GM19468 (cell line): ENCODE measurements around the gene SUPT3H.
A peak's percentile ranks its signal among the peaks of the same experiment; 100 is the strongest.
"Not testable (repeated sequence)": the region's sequence is repeated elsewhere in the genome, so short reads cannot be mapped to it uniquely, and the experiment has no call there.

Source experiments
- ATAC-seq: cut with Tn5 transposase; IDR thresholded peaks from one replicate; pipeline ENCODE4 v1.9.1; 2021; ENCODE audit warnings: mild to moderate bottlenecking, moderate library complexity, moderate number of reproducible peaks; ENCODE audit not compliant: unreplicated experiment; ENCODE audit errors: extremely low read depth

The SUPT3H gene

DNA sequence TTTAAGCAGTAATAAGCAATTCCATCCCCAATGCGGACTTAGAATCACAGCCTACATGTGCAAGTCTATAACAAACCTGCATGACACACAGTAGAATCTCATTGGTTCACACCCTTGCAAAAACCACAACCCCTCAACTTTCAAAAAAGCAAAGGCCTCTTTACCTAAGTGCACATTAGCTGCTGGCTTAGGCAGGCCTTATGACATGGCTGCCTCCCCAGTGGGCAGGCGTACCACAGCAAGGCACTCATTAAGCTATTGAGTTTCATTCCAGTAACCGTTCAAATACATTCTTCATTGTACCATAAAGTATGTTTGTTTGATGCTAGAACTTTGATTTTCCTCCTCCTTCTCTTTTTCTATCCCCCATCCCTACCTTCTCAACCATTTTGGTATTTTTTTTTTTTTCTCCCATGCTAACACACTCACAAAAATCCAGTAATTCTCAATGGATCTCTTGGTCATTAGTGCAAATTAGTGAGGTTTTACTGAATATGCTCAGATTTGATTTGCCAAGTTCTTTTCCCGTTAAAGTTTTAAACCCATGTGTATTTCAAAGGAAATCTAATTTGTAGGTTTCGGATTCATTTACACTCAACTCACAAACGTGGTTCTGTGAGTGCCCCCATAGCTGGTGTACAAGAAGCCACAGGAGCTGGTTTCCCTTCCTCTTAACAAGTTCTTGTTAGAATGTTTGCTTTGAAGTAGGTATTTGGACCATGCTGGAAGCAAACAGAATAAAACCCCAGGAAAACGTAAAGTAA lies 510.0 kb downstream of the SUPT3H start:
- ATAC-seq: peak; percentile 19

DNA sequence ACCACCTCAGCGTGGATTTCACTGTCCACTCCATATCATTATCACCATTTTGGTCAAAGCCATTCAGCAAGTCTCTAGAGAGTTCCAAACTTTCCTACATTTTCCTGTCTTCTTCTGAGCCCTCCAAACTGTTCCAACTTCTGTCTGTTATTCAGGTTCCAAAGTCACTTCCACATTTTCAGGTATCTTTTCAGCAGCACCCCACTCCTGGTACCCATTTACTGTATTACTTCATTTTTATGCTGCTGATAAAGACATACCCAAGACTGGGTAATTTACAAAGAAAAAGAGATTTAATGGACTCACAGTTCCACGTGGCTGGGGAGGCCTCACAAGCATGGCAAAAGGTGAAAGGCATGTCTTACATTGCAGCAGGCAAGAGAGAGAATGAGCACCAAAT lies 512.5 kb downstream of the SUPT3H start:
- ATAC-seq: not testable (repeated sequence)

DNA sequence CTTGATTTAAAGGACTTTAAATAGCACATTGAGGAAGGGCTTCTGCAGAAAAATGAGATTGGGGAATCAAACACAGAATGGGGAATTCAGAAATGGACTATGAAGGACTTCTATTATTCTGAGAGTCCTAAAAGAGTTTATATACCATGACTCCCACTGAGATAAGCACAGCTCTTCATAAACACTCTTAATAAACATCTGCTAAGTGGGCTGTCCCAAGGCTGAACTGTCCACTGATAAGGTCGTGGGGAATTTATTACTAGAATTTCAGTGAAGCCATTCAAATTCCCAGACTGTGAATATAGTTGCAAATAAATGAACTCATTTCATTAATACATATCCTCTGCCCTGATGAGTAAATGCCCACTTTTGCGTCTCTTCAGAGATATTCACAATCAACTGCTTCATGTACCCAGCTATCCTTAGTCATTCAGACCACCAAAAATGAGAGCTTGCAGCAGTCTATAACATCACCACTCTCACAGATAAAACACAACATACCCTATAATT lies 517.8 kb downstream of the SUPT3H start:
- no peak for ATAC-seq

DNA sequence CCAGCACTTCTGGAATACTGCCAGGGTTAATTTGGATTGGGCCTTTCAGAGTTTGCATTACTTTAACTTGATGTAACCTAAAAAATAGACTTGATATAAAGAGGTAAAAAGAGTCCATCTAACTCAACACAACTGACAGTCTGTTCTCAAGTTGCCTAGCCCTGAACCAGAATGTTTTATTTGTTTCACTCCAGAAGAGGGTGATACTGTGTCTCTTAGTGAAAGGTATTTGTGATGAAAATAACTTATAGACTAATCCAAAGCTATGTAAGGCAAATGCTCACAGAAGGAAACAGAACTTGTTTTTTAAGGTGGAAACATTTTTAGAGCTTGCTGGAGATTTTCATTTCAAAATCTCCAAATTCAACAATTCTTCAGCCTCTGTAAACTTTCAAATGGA lies 518.7 kb downstream of the SUPT3H start:
- no peak for ATAC-seq

DNA sequence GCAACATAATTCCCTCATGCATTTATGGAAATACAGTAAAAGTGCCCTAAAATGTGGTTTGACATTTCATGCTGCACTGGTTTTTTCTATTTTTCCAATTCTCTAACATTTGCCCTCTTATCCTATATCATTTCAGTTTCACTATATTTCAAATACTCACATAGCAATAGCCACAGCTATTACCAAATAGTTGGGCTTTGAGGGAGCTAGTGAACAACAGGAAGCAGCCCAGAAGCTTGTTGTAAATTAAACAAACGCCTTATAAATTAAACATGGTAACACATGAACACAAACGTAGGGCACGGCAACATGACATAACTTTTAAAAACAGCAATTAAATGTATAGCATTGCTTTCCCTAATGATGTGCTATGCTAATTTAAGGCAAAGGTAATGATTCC lies 521.3 kb downstream of the SUPT3H start:
- ATAC-seq: no peak

DNA sequence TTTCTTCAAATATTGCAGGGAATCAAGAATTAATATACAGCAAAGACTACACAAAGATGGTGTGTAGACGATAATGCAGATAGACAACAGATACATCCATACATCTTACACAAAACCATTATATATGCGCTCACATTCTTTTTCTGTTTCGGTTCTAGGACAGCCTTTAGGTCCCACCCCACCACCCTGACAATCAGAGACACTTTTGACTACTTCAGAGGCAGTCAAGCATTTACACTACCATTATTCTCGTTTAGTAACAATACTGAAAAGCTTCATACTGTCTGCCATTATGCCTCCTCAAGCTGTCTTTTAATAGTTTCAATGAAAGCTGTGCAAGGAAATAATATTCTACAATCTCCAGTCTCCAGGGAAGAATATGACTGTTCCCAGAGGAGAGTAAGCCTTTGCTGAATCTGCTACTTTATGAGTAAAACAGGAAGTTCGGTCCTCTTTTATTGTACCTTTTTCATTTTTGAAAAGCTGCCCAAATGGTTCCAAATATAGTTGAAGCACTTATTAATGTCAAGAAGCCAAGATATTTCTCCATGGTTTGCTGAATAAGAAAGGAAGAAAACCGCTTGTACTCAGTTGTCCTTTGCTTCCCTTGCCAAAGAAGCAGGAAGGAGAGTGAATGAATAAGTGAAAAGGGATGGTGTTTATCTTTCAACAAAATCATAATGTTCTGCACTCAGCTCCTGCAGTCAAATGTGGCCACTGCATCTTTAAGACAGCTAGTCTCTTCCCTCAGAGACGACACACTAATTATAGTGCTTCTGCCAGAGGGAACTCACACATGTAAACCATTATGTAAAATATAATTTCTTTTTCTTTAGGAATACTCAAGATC lies 521.9 kb downstream of the SUPT3H start:
- no peak for ATAC-seq

- ATAC-seq: no peak
Measured at GRCh38 chr6:44854712-44855443, 522.9 kb downstream of the SUPT3H start.

- ATAC-seq: no peak
Measured at GRCh38 chr6:44851176-44851575, 526.6 kb downstream of the SUPT3H start.

DNA sequence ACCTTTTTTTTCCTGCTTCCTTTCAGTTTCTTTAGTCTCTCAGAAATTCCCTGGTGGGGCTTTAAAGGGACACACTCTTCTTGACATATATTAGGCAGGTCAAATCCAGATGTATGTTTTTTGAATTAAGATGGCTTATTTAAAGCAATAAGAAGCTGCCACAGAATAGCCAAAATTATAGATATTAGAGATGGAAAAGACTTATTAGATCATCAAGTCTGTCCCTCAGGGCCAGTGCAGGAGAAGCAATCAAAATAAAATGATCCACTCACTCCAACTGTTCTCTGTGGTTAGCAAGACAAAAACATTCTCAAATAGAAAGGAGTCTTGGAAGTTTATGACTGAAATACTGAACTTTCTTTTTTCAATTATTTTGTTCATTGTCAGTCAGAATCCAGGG lies 527.4 kb downstream of the SUPT3H start:
- ATAC-seq: no peak

- ATAC-seq: no peak
Measured at GRCh38 chr6:44849806-44850205, 527.9 kb downstream of the SUPT3H start.

DNA sequence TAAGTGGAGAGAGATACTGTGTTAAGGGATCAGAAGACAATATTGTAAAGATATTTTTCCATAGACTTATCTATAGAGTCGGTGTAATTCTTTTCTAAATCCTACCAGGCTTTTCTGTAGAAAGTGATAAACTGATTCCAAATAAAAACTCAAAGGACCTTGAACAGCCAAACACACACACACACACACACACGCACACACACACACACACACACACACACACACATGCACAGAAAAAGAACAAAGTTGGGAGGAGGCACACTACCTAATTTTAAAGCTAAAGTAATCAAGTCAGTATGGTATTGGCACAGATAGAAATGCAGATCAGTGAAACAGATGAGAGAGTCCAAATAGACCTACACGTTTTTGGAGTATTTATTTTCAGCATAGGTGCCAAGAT lies 534.0 kb downstream of the SUPT3H start:
- ATAC-seq: no peak

DNA sequence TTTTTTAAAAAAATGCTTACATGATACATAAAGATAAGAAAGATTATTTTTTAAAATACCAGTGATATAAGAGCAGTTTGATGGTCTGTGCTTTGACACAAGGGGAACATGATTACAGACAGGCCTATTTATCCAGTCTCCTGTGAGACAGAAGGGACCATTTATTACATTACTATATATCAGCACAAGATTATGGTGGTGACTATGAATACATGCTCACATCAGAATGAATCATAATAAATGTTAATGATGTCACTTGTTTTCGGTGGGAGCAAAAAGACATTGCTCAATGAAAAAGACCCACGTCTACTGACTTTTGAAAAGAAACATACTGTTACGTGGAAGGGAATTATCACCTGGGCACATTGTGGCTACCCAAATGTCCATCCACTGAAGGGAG lies 535.1 kb downstream of the SUPT3H start:
- ATAC-seq: no peak

- no peak for ATAC-seq
Measured at GRCh38 chr6:44841829-44842228, 535.9 kb downstream of the SUPT3H start.

GRCh38 chr6:44837741-44838140 lies 540.0 kb downstream of the SUPT3H start:
- ATAC-seq: no peak

DNA sequence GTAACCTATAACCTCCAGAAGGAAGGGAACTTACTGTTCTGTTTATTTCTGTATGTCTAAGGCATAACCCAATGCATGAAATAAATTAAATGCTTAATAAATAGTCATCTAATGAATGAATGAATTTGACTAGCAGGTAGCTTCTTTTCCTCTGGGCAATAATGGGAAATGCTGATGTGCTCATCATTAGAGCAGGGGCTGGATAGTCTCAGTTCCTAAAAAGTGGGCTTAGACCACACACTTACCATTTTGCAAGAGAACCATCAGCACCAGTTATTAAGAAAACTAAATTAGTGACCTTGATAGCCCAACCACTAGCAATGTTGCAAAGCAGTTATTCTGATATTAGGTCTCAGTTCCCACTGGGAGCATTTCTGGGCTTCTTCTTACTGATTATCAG lies 540.5 kb downstream of the SUPT3H start:
- ATAC-seq: no peak

- ATAC-seq: no peak
Measured at GRCh38 chr6:44833248-44833647, 544.5 kb downstream of the SUPT3H start.

- no peak for ATAC-seq
Measured at GRCh38 chr6:44831002-44831610, 546.6 kb downstream of the SUPT3H start.

GRCh38 chr6:44829836-44830235 lies 547.9 kb downstream of the SUPT3H start:
- no peak for ATAC-seq

GRCh38 chr6:44828780-44829179 lies 549.0 kb downstream of the SUPT3H start:
- ATAC-seq: no peak

DNA sequence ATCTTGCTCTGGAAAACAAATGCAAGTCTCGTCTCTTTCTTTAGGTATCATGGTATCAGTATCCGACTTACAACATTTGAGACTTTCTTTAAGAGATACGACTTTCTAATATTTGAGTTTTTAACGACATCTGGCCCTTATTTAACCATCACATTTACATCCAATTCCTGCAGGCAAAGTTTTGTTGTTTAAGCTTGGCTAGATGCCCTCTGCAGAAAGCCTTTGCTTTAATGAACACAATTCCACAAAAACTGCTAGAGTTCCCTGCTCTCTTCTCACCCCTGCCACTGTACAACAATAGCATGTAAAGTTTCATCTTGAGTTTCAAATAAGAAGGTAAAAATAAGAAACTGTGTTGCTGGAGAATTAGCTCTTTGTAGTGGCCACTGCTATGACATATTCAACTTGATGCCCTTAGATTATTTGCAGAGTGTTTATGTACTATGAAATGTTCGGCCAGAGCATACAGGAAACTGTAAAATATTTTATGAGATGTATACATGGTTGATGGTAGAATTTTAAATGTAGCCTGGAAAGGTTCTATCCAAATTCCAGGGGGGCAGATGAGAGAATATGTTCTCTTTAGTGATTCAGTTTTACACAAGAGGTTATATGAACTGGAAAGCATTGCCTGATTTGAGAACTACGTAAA lies 551.6 kb downstream of the SUPT3H start:
- no peak for ATAC-seq
